B cell (primary cell): Measurements from ENCODE around the gene DOCK1.

ENCODE experiments used
- CTCF ChIP-seq: fragments of 200-600 bp; IDR thresholded peaks from one replicate; pipeline ENCODE4 v1.8.0; 2022; ENCODE audit warnings: antibody characterized with exemption, mild to moderate bottlenecking
- EZH2 ChIP-seq: IDR thresholded peaks from 2 replicates; pipeline ENCODE4 v1.6.1; 2012; ENCODE audit warnings: borderline replicate concordance, low read depth, mild to moderate bottlenecking, moderate library complexity, low read length; ENCODE audit not compliant: insufficient read depth, poor library complexity, severe bottlenecking

GRCh38 chr10:127157089-127157488 lies 251.9 kb downstream of the DOCK1 start:
- TF ChIP-seq CTCF (no peak), EZH2 (no peak)
